Measurements from ENCODE around the gene DNAJB8.

DNA sequence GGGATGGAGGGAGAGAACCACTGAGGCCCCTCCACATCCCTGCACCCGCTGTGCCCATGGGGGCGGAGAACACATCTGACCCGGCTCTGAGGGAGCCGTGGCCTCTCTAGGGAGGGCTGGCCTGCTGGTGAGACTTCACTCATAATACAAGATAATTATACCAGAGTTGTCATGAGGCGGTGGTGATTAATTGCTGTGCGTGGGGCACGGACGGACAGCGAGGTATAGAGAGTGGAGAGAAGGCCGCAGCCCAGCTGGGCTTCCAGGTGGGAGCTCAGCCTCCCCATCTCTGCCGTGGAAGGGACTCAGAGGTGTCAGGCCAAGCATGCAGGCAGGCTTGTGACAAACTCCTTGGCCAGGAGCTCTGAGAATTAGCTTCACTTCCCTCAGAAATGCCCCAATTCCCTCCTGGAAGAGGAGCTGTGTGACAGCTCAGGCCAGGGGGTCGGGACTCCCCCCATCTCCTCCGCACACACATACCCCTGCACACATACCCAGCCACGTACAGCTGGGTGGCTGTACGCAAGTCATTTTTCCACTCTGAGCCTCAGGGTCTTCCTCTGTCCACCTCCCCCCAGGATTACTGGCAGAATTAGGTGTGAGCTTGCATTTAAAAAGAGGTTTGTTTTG lies 32.3 kb upstream of the DNAJB8 start:
- no peak for TF ChIP-seq CTCF (conservative IDR thresholded peaks at IDR 0.05; ENCODE audit: low read depth, low read length)
- TF ChIP-seq EZH2 (IDR thresholded peaks at IDR 0.05; ENCODE audit: borderline replicate concordance, low read depth, low read length, poor library complexity, severe bottlenecking) = no peak

Measured in A673 (cell line).